ENCODE data around the gene ADGRV1.

DNA sequence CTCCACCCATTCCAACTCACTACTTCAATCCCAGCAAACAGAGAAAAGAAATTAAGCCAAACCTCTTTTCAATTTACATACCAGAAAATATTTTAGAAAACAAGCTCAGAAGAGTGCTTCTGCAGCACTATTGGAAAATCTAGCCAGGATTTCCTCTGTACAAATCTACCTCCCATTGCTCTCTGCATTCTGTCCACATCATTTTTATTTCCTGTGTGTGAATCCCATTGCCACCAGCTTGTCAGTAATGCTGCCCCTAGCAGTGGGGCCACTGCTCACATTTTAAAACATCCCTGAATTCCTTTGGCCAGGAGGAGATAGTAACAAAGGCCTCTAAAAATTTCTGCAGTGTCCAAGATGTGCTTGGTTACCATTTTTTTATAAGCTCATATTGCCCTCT is 592.0 kb downstream of the ADGRV1 start:
- no peak for TF ChIP-seq EP300 (IDR thresholded peaks at IDR 0.05)
- TF ChIP-seq, protein P1, sequence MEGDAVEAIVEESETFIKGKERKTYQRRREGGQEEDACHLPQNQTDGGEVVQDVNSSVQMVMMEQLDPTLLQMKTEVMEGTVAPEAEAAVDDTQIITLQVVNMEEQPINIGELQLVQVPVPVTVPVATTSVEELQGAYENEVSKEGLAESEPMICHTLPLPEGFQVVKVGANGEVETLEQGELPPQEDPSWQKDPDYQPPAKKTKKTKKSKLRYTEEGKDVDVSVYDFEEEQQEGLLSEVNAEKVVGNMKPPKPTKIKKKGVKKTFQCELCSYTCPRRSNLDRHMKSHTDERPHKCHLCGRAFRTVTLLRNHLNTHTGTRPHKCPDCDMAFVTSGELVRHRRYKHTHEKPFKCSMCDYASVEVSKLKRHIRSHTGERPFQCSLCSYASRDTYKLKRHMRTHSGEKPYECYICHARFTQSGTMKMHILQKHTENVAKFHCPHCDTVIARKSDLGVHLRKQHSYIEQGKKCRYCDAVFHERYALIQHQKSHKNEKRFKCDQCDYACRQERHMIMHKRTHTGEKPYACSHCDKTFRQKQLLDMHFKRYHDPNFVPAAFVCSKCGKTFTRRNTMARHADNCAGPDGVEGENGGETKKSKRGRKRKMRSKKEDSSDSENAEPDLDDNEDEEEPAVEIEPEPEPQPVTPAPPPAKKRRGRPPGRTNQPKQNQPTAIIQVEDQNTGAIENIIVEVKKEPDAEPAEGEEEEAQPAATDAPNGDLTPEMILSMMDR (IDR thresholded peaks at IDR 0.05), result no peak
- TF ChIP-seq POLR2A (IDR thresholded peaks at IDR 0.05), result no peak

All from tibial nerve (tissue), 4 donors.